ENCODE results near the gene NUDT3. TPM values are rescaled to one million over a fixed set of nuclear protein-coding genes. Genes with fewer than 3 reads are reported as not detected.

The NUDT3 gene
- total RNA-seq, 1 donor from 2014 or later = 31.7 TPM

- H3K36me3 ChIP-seq (ENCODE audit: control insufficient read depth, insufficient read depth, low read length) = no peaks in the 10 kb centered on the region
- no peaks in the 10 kb centered on the region for H3K27me3 ChIP-seq (ENCODE audit: control insufficient read depth, insufficient read depth, low read length)
- H3K4me3 ChIP-seq (ENCODE audit: low read depth, low read length) = no peak overlapping the region
- DNase-seq (ENCODE audit: low read depth) = no peak
- no peak for TF ChIP-seq CTCF (IDR thresholded peaks at IDR 0.05; ENCODE audit: insufficient read depth, low read length, poor library complexity, severe bottlenecking)
Measured at GRCh38 chr6:34285448-34286164, 106.9 kb downstream of the NUDT3 start.

GRCh38 chr6:34284563-34285447 is 107.7 kb downstream of the NUDT3 start:
- no peak for TF ChIP-seq CTCF (IDR thresholded peaks at IDR 0.05; ENCODE audit: insufficient read depth, low read length, poor library complexity, severe bottlenecking)
- Histone ChIP-seq H3K27me3 (ENCODE audit: control insufficient read depth, insufficient read depth, low read length) (no peaks in the 10 kb centered on the region), H3K4me3 (ENCODE audit: low read depth, low read length) (no peak overlapping the region), H3K36me3 (ENCODE audit: control insufficient read depth, insufficient read depth, low read length) (no peaks in the 10 kb centered on the region)
- DNase-seq (ENCODE audit: low read depth) = no peak

DNA sequence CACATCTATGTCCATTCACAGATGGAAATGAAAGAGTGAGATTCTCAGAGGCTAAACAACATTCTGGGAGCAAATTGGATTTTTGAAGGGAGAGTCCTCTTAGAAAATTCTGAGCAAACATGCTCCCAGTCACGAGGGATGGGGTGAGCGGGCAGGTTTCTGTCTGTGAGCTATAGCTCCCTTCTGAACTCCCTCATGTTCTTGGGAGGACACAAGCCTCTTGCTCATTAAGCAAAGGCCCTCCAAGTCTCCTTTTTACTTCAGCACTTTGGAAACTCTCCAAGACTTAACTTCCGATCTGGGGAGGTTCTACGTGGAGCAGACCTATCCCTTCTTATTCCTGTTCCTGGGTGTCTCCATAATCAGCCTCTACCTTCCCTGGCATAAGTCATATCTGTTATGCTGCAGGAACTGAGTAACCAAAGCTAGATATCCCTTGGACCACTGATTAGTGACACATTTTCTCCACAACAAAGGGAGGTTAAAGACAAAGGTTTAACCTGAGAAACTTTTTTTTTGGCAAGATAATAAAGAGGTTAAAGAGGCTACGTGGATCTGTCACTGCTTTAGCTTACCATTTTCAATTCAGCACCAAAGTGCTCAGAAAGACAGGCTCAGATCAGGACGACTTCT is 110.7 kb downstream of the NUDT3 start:
- H3K36me3 ChIP-seq (ENCODE audit: control insufficient read depth, insufficient read depth, low read length) = no peaks in the 10 kb centered on the region
- no peak for DNase-seq (ENCODE audit: low read depth)
- H3K27me3 ChIP-seq (ENCODE audit: control insufficient read depth, insufficient read depth, low read length) = no peaks in the 10 kb centered on the region
- H3K4me3 ChIP-seq (ENCODE audit: low read depth, low read length) = no peak overlapping the region
- TF ChIP-seq CTCF (IDR thresholded peaks at IDR 0.05; ENCODE audit: insufficient read depth, low read length, poor library complexity, severe bottlenecking) = no peak

DNA sequence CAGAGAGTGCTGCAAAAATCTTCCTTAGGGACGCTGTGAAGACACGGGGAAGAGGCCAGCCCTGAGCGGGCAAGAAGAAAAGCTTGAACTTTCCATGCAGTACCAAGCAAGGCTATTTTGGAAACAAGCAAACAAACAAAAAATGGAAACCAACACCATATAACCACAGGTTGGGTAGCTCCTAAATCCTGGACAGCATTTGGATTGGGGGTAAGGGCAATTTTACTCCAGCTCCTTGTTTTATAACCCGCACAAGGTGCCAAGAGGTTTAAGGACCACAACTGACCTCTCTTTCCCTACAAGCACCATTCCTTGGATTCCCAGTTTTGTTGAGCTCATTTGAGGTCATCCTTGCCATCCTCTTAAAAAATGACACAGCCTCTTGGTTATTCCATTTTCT is 112.3 kb downstream of the NUDT3 start:
- H3K27me3 ChIP-seq (ENCODE audit: control insufficient read depth, insufficient read depth, low read length) = no peaks in the 10 kb centered on the region
- no peak for TF ChIP-seq CTCF (IDR thresholded peaks at IDR 0.05; ENCODE audit: insufficient read depth, low read length, poor library complexity, severe bottlenecking)
- DNase-seq (ENCODE audit: low read depth) = no peak
- no peaks in the 10 kb centered on the region for H3K36me3 ChIP-seq (ENCODE audit: control insufficient read depth, insufficient read depth, low read length)
- H3K4me3 ChIP-seq (ENCODE audit: low read depth, low read length) = no peak overlapping the region

GRCh38 chr6:34278833-34279232 is 113.6 kb downstream of the NUDT3 start:
- no peak overlapping the region for H3K4me3 ChIP-seq (ENCODE audit: low read depth, low read length)
- no peak for DNase-seq (ENCODE audit: low read depth)
- H3K36me3 ChIP-seq (ENCODE audit: control insufficient read depth, insufficient read depth, low read length) = no peaks in the 10 kb centered on the region
- H3K27me3 ChIP-seq (ENCODE audit: control insufficient read depth, insufficient read depth, low read length) = no peaks in the 10 kb centered on the region
- no peak for TF ChIP-seq CTCF (IDR thresholded peaks at IDR 0.05; ENCODE audit: insufficient read depth, low read length, poor library complexity, severe bottlenecking)
